ENCODE data around the gene ANAPC4. TPM values are rescaled to one million over a fixed set of nuclear protein-coding genes. Genes with fewer than 3 reads are reported as not detected.
"Not testable (repeated sequence)": the region's sequence is repeated elsewhere in the genome, so short reads cannot be mapped to it uniquely, and the experiment has no call there.

The ANAPC4 gene
- total RNA-seq, 1 experiment from 2014 or later, result 17.1 TPM

DNA sequence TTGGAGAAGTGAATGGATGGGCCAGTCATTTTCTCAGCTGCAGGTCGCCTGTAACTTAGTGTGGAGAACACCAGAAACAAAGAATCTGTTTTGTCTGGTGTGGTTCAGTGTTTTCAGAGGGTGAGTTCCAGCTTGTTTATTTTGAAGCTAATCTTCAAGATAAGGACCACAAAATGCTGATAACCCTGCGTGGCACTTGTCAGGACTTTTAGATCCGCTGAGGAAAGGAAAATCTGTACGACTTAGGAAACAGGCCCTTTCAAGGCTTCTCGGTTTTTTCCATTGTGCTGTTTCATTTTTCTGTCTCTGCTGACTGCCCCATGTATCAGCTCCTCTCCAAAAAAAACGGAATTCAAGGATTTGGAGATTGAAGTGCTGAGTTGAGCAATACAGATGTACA lies 8.7 kb upstream of the ANAPC4 start:
- no peak for DNase-seq (ENCODE audit: low read depth)
- in situ Hi-C loops (cut with HindIII; ENCODE audit: low pct_unique_long_range_greater_than_20kb, low sequenced_read_pairs), result no loop called here

- DNase-seq (ENCODE audit: low read depth), result no peak
- in situ Hi-C loops (cut with HindIII; ENCODE audit: low pct_unique_long_range_greater_than_20kb, low sequenced_read_pairs), result no loop called here
Observed at GRCh38 chr4:25370242-25370641, 6.8 kb upstream of the ANAPC4 start.

DNA sequence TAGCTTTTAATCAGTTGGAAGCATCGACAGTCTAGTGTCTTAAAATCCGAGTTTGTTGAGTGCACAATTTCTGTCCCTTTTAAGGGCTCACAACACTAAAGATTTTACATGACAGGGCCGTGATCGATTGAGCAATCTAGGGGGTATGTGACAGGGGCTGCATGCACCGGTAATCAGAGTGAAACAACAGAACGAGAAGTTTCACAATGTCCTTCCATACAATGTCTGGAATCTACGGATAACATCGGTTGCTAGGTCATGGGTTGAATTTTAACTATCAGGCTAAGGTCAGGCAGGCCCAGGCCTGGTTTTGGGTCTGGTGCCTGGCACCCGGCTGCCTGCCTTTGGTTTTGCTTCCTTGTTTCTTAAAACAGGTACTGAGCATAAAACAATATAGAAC lies 4.5 kb upstream of the ANAPC4 start:
- DNase-seq (ENCODE audit: low read depth); in situ Hi-C loops (cut with HindIII; ENCODE audit: low pct_unique_long_range_greater_than_20kb, low sequenced_read_pairs): not testable (repeated sequence)

GRCh38 chr4:25377572-25378436 lies 741 bp downstream of the ANAPC4 start:
- in situ Hi-C loops (cut with HindIII; ENCODE audit: low pct_unique_long_range_greater_than_20kb, low sequenced_read_pairs), result no loop called here
- DNase-seq (ENCODE audit: low read depth), result no peak

GRCh38 chr4:25378437-25378743 lies 1.3 kb downstream of the ANAPC4 start:
- in situ Hi-C loops (cut with HindIII; ENCODE audit: low pct_unique_long_range_greater_than_20kb, low sequenced_read_pairs), result no loop called here
- no peak for DNase-seq (ENCODE audit: low read depth)

DNA sequence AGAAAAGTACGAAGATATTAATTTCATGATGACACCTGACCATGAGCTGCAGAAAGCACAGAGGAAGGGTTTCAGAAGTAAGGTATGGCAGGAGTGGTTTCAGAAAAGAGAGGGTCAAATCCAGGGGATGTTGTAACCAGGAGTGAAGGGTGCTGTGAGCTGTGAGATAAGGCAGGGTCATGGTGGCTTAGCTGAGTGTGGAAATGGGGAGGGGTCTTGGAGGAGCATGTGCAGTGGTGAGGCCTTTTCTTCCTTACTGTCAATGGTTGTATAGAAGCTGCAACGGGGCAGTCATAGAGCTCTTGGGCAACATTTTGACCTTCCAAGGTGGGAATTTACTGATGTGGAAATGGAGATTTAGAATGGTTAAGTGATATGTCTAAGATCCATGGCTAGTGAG lies 2.5 kb downstream of the ANAPC4 start:
- DNase-seq (ENCODE audit: low read depth), result no peak
- in situ Hi-C loops (cut with HindIII; ENCODE audit: low pct_unique_long_range_greater_than_20kb, low sequenced_read_pairs), result no loop called here

- in situ Hi-C loops (cut with HindIII; ENCODE audit: low pct_unique_long_range_greater_than_20kb, low sequenced_read_pairs), result no loop called here
- DNase-seq (ENCODE audit: low read depth), result no peak
Observed at GRCh38 chr4:25383647-25384046, 6.6 kb downstream of the ANAPC4 start.

- in situ Hi-C loops (cut with HindIII; ENCODE audit: low pct_unique_long_range_greater_than_20kb, low sequenced_read_pairs), result no loop called here
- no peak for DNase-seq (ENCODE audit: low read depth)
Observed at GRCh38 chr4:25386926-25387325, 9.9 kb downstream of the ANAPC4 start.

DNA sequence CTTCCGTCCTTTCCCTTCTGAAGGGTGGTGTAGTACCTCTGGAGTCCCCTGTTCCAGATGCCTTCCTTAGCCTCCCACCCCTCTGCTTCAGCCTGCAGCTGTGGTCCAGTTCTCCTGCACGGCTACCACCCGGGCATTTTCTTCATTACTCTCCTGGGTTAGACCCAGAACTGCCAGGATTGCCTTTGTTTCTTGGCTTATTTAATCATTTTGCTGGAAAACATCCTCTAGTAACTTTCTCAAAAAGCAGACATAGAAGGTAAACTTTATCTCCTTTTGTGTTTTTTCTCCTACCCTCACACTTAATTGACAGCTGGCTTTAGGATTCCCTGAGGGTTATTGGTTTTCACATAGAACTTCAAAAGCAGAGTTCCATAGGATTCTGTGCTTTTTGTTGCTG lies 20.2 kb downstream of the ANAPC4 start:
- no peak for DNase-seq (ENCODE audit: low read depth)
- in situ Hi-C loops (cut with HindIII; ENCODE audit: low pct_unique_long_range_greater_than_20kb, low sequenced_read_pairs), result no loop called here

DNA sequence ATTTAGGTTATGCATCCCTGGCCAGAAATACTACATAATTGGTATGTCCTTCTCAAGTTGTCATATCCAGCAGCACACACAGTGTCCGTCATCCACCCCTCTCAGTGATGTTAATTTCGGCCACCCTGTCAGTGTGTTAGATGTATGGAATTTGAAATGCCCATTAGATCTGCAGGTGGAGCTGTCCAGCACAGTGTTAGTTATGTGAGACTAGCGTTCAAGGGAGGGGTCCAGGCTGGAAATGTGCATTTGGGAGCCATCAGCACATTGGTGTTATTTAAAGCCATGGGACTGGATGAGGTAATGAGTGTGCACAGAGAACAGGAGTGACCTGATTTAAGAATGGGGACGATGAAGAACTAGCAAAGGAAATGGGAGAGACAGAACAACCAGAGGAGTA lies 22.4 kb downstream of the ANAPC4 start:
- in situ Hi-C loops (cut with HindIII; ENCODE audit: low pct_unique_long_range_greater_than_20kb, low sequenced_read_pairs), result no loop called here
- DNase-seq (ENCODE audit: low read depth), result no peak

GRCh38 chr4:25401066-25401465 lies 24.0 kb downstream of the ANAPC4 start:
- DNase-seq (ENCODE audit: low read depth), result no peak

DNA sequence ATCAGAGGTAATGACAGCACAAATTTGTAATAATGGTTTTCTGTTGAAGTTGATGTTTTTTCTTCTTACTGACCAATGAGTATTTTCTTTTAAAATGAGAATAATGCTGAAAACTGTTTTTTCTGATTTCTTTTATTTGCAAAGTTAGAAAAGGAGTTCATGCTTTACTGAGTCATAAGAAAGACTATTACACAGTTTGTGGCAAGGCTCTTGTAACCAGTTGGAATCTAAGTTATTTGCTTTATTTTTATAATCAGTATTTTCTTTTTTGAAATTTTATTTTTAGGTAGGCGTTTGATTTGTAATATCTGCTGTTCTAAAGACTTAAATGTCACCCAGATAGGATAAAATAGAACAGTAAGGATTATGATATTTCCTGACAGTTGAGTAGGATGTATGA lies 25.5 kb downstream of the ANAPC4 start:
- no peak for DNase-seq (ENCODE audit: low read depth)
- in situ Hi-C loops (cut with HindIII; ENCODE audit: low pct_unique_long_range_greater_than_20kb, low sequenced_read_pairs), result no loop called here

More at GRCh38 chr4:25401066-25401465, 24.0 kb downstream of the ANAPC4 start:
- in situ Hi-C loops (cut with HindIII; ENCODE audit: low pct_unique_long_range_greater_than_20kb, low sequenced_read_pairs), result no loop called here

DNA sequence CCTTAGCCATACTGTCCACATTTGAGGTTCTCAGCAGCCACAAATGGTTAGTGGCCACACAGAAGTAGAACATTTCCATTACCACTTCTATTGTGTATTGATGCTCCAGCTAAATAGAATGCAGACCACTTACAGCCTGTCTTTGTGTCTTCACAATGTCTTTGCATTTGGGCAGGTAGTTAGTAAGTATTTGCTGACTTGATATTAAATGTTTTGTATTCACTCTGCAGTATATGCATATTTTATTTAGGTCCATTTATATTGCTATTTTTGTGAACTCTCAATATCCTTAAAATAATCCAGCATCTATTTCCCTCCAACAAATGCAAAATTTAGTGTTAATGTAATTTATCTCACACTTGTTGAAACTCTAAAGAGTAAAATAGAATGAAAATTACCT lies 26.6 kb downstream of the ANAPC4 start:
- in situ Hi-C loops (cut with HindIII; ENCODE audit: low pct_unique_long_range_greater_than_20kb, low sequenced_read_pairs), result no loop called here
- no peak for DNase-seq (ENCODE audit: low read depth)

DNA sequence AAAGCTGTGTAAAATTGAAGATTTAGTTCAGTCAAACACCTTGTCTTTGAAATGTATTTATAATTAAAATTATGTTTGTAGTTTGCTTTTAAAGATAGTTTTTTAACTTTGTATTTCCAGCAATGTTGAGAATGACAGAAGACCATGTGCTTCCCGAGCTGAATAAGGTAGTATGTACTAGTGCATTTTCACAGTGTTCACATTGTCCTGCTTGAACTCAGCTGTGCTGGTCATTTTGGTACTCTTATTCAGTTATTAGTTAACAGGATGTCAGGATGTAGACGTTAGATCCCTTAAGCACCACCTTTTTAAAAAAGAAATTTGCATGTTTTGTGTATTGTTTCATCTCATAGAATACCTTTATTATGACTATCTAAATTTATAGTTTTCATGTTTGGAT lies 28.4 kb downstream of the ANAPC4 start:
- in situ Hi-C loops (cut with HindIII; ENCODE audit: low pct_unique_long_range_greater_than_20kb, low sequenced_read_pairs), result no loop called here
- no peak for DNase-seq (ENCODE audit: low read depth)

GRCh38 chr4:25406081-25406692 lies 29.1 kb downstream of the ANAPC4 start:
- DNase-seq (ENCODE audit: low read depth), result no peak
- in situ Hi-C loops (cut with HindIII; ENCODE audit: low pct_unique_long_range_greater_than_20kb, low sequenced_read_pairs), result no loop called here

GRCh38 chr4:25410820-25411529 lies 33.9 kb downstream of the ANAPC4 start:
- in situ Hi-C loops (cut with HindIII; ENCODE audit: low pct_unique_long_range_greater_than_20kb, low sequenced_read_pairs), result no loop called here

GRCh38 chr4:25413261-25413660 lies 36.2 kb downstream of the ANAPC4 start:
- no peak for DNase-seq (ENCODE audit: low read depth)
- in situ Hi-C loops (cut with HindIII; ENCODE audit: low pct_unique_long_range_greater_than_20kb, low sequenced_read_pairs), result no loop called here

More at GRCh38 chr4:25410820-25411529, 33.9 kb downstream of the ANAPC4 start:
- DNase-seq (ENCODE audit: low read depth), result no peak

- in situ Hi-C loops (cut with HindIII; ENCODE audit: low pct_unique_long_range_greater_than_20kb, low sequenced_read_pairs), result no loop called here
- DNase-seq (ENCODE audit: low read depth), result no peak
Observed at GRCh38 chr4:25417014-25417413, 40.0 kb downstream of the ANAPC4 start.

DNA sequence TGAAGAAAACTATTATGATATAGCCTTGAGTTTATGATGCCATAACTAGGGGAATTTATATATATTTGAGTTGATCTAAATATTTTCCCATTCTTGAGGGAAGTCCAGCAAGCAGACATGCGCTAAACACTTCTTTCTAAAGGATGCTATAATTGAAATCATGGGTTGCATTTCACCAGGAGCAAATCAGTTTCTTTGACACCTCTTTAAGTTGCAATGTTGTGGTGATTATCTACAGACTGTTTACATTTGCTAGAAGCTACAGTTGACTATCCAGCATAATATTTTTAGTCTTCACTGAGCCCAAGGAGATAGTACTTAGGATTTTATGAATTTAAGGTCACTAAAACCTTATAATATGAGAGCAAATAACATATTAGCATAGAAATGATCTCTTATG lies 43.9 kb downstream of the ANAPC4 start:
- no peak for DNase-seq (ENCODE audit: low read depth)

More for the DNA sequence above, 43.9 kb downstream of the ANAPC4 start:
- in situ Hi-C loops (cut with HindIII; ENCODE audit: low pct_unique_long_range_greater_than_20kb, low sequenced_read_pairs), result no loop called here

Data from Caki2 (cell line).